Prostate gland (tissue), 2 donors: Measurements from ENCODE around the gene DCDC1. TPM values are rescaled to one million over a fixed set of nuclear protein-coding genes. Genes with fewer than 3 reads are reported as not detected.

Experiments
- DNase-seq: peaks from one replicate; pipeline ENCODE4 v3.0.0-alpha.2; 2019; ENCODE audit warnings: low spot score
- H3K27ac ChIP-seq, 2 donors: fragments of 200-600 bp; sonication (generic); 2 replicates each; pipeline ENCODE4 v1.5.1; 2017 to 2019
- H3K27me3 ChIP-seq: fragments of 200-600 bp; sonication (generic); replicated peaks from 2 replicates; pipeline ENCODE4 v1.5.1; 2019; ENCODE audit not compliant: insufficient read depth
- H3K36me3 ChIP-seq, 2 donors: fragments of 200-600 bp; sonication (generic); 1 replicate in 1 of 2; 2 replicates in 1 of 2; pipeline versions ENCODE4 v1.5.1 to v1.8.1; 2017 to 2019
- H3K4me1 ChIP-seq: fragments of 200-600 bp; sonication (generic); replicated peaks from 2 replicates; pipeline ENCODE4 v1.5.1; 2019
- H3K4me3 ChIP-seq, 2 donors: fragments of 200-600 bp; sonication (generic); 2 replicates each; pipeline ENCODE4 v1.5.1; 2017 to 2019
- H3K9me3 ChIP-seq: fragments of 200-600 bp; sonication (generic); 2 replicates; pipeline ENCODE4 v1.5.1; 2017
- POLR2A ChIP-seq: fragments of 450-650 bp; IDR thresholded peaks from one replicate; pipeline ENCODE4 v1.6.1; 2016; ENCODE audit warnings: antibody characterized with exemption, mild to moderate bottlenecking
- POLR2AphosphoS5 ChIP-seq: sonication (generic); formaldehyde crosslinking; IDR thresholded peaks from one replicate; pipeline ENCODE4 v1.6.1; 2017; ENCODE audit warnings: antibody characterized with exemption
- WGBS: methylation state at CpG from one replicate; pipeline ENCODE4 v1.1.5; 2018; 5-methylcytosine and 5-hydroxymethylcytosine counted together
- intact Hi-C: fragments of 100-400 bp; cut with DNase I; formaldehyde crosslinking; loops from one replicate; pipeline ENCODE4 v1.14.2; 2022
- total RNA-seq, 2 donors: library from RNA; depleted of rRNA; stranded (reverse); fragments of >200 nt; gene quantifications; one replicate each; pipeline ENCODE4 v1.1.0, GENCODE V29; 2016
- TF ChIP-seq, protein P1 (sequence below), 4 experiments: fragments of 200-600 bp in 2 of 4; fragments of 450-650 bp in 2 of 4; sonication (generic) in 2 of 4; IDR thresholded peaks; 1 replicate in 3 of 4; 2 replicates in 1 of 4; pipeline ENCODE4 v1.5.1; 2016 to 2019; ENCODE audit warnings: antibody characterized with exemption in 4 of 4, mild to moderate bottlenecking in 2 of 4, moderate library complexity in 2 of 4

DCDC1 gene
- total RNA-seq, 2 donors from 2014 or later, result 0.36 to 2.5 TPM

DNA sequence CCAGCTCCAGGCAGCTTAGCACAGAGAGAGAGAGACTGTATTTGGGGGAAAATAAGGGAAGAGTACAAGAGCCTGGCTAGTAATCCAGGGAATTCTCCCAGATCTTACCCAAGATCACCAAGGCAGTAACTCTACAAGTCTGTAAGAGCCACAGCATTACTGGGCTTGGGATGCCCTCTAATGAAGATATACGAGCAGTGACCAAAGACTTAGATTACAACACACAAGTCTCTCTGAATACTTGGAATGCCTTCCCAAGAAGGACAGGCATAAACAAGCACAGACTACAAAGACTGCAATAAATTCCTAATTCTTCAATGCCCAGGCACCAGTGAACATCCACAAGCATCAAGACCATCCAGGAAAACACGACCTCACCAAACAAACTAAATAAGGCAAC is 17.8 kb upstream of the DCDC1 start:
- no peak for DNase-seq
- 57% methylated on average over 2 of the region's 2 CpGs for WGBS
- Histone ChIP-seq H3K4me3 (no peak overlapping the region), H3K4me1 (no peaks in the 10 kb centered on the region), H3K27me3 (no peaks in the 10 kb centered on the region), H3K36me3 (no peaks in the 10 kb centered on the region), H3K27ac (no peak overlapping the region), H3K9me3 (no peaks in the 10 kb centered on the region)
- intact Hi-C loops, result no loop called here
- TF ChIP-seq, protein P1, sequence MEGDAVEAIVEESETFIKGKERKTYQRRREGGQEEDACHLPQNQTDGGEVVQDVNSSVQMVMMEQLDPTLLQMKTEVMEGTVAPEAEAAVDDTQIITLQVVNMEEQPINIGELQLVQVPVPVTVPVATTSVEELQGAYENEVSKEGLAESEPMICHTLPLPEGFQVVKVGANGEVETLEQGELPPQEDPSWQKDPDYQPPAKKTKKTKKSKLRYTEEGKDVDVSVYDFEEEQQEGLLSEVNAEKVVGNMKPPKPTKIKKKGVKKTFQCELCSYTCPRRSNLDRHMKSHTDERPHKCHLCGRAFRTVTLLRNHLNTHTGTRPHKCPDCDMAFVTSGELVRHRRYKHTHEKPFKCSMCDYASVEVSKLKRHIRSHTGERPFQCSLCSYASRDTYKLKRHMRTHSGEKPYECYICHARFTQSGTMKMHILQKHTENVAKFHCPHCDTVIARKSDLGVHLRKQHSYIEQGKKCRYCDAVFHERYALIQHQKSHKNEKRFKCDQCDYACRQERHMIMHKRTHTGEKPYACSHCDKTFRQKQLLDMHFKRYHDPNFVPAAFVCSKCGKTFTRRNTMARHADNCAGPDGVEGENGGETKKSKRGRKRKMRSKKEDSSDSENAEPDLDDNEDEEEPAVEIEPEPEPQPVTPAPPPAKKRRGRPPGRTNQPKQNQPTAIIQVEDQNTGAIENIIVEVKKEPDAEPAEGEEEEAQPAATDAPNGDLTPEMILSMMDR (IDR thresholded peaks at IDR 0.05), result no peak
- TF ChIP-seq POLR2A (no peak), POLR2AphosphoS5 (no peak)

- Histone ChIP-seq H3K27me3 (no peaks in the 10 kb centered on the region), H3K36me3 (no peaks in the 10 kb centered on the region), H3K4me1 (no peaks in the 10 kb centered on the region), H3K4me3 (no peak overlapping the region), H3K9me3 (no peaks in the 10 kb centered on the region), H3K27ac (no peak overlapping the region)
- TF ChIP-seq POLR2AphosphoS5 (no peak), POLR2A (no peak)
- TF ChIP-seq, protein P1 (IDR thresholded peaks at IDR 0.05), result no peak
- no peak for DNase-seq
- intact Hi-C loops, result no loop called here
- WGBS, result 74% methylated on average over 1 of the region's 1 CpG
Observed at GRCh38 chr11:31383116-31383515, 13.6 kb upstream of the DCDC1 start.

- H3K27ac ChIP-seq, result no peak overlapping the region
- H3K36me3 ChIP-seq, result no peaks in the 10 kb centered on the region
- H3K4me3 ChIP-seq, result no peak overlapping the region
- no peaks in the 10 kb centered on the region for H3K4me1 ChIP-seq
- no peaks in the 10 kb centered on the region for H3K9me3 ChIP-seq
- 98% methylated on average over 5 of the region's 5 CpGs for WGBS
- intact Hi-C loops, result no loop called here
- TF ChIP-seq, protein P1 (IDR thresholded peaks at IDR 0.05), result no peak
- no peak for TF ChIP-seq POLR2AphosphoS5
- no peak for TF ChIP-seq POLR2A
- no peak for DNase-seq
- no peaks in the 10 kb centered on the region for H3K27me3 ChIP-seq
Observed at GRCh38 chr11:31375879-31376278, 6.3 kb upstream of the DCDC1 start.

DNA sequence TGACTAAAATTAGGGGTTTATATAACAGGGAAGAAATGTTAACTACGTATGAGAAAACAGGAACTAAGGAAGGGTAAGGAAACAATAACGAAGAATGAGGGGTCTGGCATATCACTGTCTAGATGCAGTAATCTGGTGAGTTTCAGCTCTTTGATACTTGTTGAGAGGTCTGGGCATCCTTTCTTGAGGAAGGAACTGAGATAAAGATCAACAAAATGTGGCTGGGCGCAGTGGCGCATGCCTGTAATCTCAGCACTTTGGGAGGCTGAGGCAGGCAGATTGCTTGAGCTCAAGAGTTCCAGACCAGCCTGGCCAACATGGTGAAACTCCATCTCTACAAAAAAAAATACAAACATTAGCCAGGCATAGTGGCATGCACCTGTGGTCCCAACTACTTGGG is 2.7 kb downstream of the DCDC1 start:
- intact Hi-C loops, result no loop called here
- 79% methylated on average over 4 of the region's 4 CpGs for WGBS

DNA sequence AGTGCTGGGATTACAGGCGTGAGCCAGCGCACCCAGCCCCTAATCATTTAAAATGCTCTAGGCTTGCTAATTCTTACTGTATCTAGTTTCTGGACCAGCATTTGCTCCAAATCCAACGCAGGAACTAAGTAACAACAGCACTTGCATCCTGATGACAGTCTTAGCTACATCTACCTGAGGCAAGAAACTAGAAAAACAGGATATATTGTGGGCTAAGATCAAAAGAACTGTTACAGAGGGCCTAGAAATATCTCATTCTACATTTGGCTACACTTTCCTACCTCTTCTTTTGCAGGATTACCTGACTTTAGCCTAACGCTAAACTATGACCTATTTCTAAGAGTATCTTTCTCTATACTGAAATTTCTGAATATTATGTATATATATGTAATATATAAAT is 7.8 kb downstream of the DCDC1 start:
- Histone ChIP-seq H3K4me1 (no peaks in the 10 kb centered on the region), H3K27me3 (no peaks in the 10 kb centered on the region), H3K9me3 (no peaks in the 10 kb centered on the region), H3K4me3 (no peak overlapping the region), H3K36me3 (no peaks in the 10 kb centered on the region), H3K27ac (no peak overlapping the region)
- WGBS, result 75% methylated on average over 4 of the region's 4 CpGs
- TF ChIP-seq, protein P1 (IDR thresholded peaks at IDR 0.05), result no peak
- TF ChIP-seq POLR2AphosphoS5 (no peak), POLR2A (no peak)
- intact Hi-C loops, result no loop called here
- no peak for DNase-seq

More for the DNA sequence above, 2.7 kb downstream of the DCDC1 start:
- no peaks in the 10 kb centered on the region for H3K9me3 ChIP-seq
- H3K27me3 ChIP-seq, result no peaks in the 10 kb centered on the region
- TF ChIP-seq, protein P1 (IDR thresholded peaks at IDR 0.05), result no peak
- TF ChIP-seq POLR2AphosphoS5, result no peak
- no peak for TF ChIP-seq POLR2A
- no peak overlapping the region for H3K27ac ChIP-seq
- no peak overlapping the region for H3K4me3 ChIP-seq
- H3K36me3 ChIP-seq, result no peaks in the 10 kb centered on the region
- no peaks in the 10 kb centered on the region for H3K4me1 ChIP-seq
- DNase-seq, result no peak
